Activated T-cell treated with anti-CD3 and anti-CD28 coated beads, Interleukin-2, amount 50 U/mL, for 24 hours (primary cell): Measurements from ENCODE around the gene HELQ.
A peak's percentile ranks its signal among the peaks of the same experiment; 100 is the strongest.
"Not testable (repeated sequence)": the region's sequence is repeated elsewhere in the genome, so short reads cannot be mapped to it uniquely, and the experiment has no call there.

ENCODE experiments used
- DNase-seq: peaks from one replicate; pipeline ENCODE4 v3.0.0-alpha.2; 2020
- H3K27ac Mint-ChIP-seq: 2 replicates; pipeline ENCODE4 v1.8.0; 2020; ENCODE audit warnings: mild to moderate bottlenecking, mixed read lengths
- H3K27me3 Mint-ChIP-seq: 2 replicates; pipeline ENCODE4 v1.8.0; 2020; ENCODE audit warnings: mixed read lengths
- H3K36me3 Mint-ChIP-seq: 2 replicates; pipeline ENCODE4 v1.8.0; 2020; ENCODE audit warnings: low read depth, mixed read lengths
- H3K4me1 Mint-ChIP-seq: 2 replicates; pipeline ENCODE4 v1.8.0; 2020; ENCODE audit warnings: low read depth, mixed read lengths
- H3K4me3 Mint-ChIP-seq: 2 replicates; pipeline ENCODE4 v1.8.0; 2020; ENCODE audit warnings: mild to moderate bottlenecking, moderate library complexity, mixed read lengths
- H3K9me3 Mint-ChIP-seq: 2 replicates; pipeline ENCODE4 v1.8.0; 2020; ENCODE audit warnings: mixed read lengths

HELQ gene

GRCh38 chr4:83455281-83456183, at the start of gene HELQ, which contains the start of gene MRPS18C:
Gene HELQ (minus strand): TSS chr4:83455823. CDS start chr4:83455693, 130 bp downstream.
Gene MRPS18C (plus strand): TSS chr4:83456058. CDS start chr4:83456078, 20 bp downstream.
- peaks cover 94% of the 10 kb centered on the region for H3K36me3 Mint-ChIP-seq
- peaks cover 55% of the 10 kb centered on the region for H3K4me1 Mint-ChIP-seq
- H3K4me3 Mint-ChIP-seq, result peak within 1 kb of the TSS; percentile 98
- peak; percentile 91 for DNase-seq
- H3K27ac Mint-ChIP-seq, result peak within 1 kb of the TSS; percentile 100
- H3K9me3 Mint-ChIP-seq, result no peaks in the 10 kb centered on the region
- H3K27me3 Mint-ChIP-seq, result no peaks in the 10 kb centered on the region

GRCh38 chr4:83504996-83505395, 49.4 kb upstream of the HELQ start:
- Mint-ChIP-seq H3K27ac (no peak overlapping the region), H3K4me3 (no peak overlapping the region), H3K4me1 (peaks cover 16% of the 10 kb centered on the region), H3K9me3 (no peaks in the 10 kb centered on the region), H3K36me3 (no peaks in the 10 kb centered on the region), H3K27me3 (no peaks in the 10 kb centered on the region)
- no peak for DNase-seq

- H3K27ac Mint-ChIP-seq, result peak overlapping the region; percentile 56
- DNase-seq, result no peak
- peaks cover 16% of the 10 kb centered on the region for H3K4me1 Mint-ChIP-seq
- H3K27me3 Mint-ChIP-seq, result no peaks in the 10 kb centered on the region
- no peaks in the 10 kb centered on the region for H3K9me3 Mint-ChIP-seq
- H3K36me3 Mint-ChIP-seq, result no peaks in the 10 kb centered on the region
- no peak overlapping the region for H3K4me3 Mint-ChIP-seq
Measured at GRCh38 chr4:83504503-83504902, 48.9 kb upstream of the HELQ start.

GRCh38 chr4:83503974-83504373, 48.4 kb upstream of the HELQ start:
- Mint-ChIP-seq H3K36me3 (no peaks in the 10 kb centered on the region), H3K4me3 (no peak overlapping the region), H3K27ac (peak overlapping the region; percentile 56), H3K9me3 (no peaks in the 10 kb centered on the region), H3K27me3 (no peaks in the 10 kb centered on the region), H3K4me1 (peaks cover 16% of the 10 kb centered on the region)
- DNase-seq, result no peak

- H3K9me3 Mint-ChIP-seq, H3K27me3 Mint-ChIP-seq, H3K36me3 Mint-ChIP-seq, DNase-seq, H3K27ac Mint-ChIP-seq, H3K4me3 Mint-ChIP-seq: not testable (repeated sequence)
- peaks cover 16% of the 10 kb centered on the region for H3K4me1 Mint-ChIP-seq
Measured at GRCh38 chr4:83501671-83502070, 46.0 kb upstream of the HELQ start.

GRCh38 chr4:83498187-83498586, 42.6 kb upstream of the HELQ start:
- Mint-ChIP-seq H3K27me3 (no peaks in the 10 kb centered on the region), H3K4me1 (no peaks in the 10 kb centered on the region), H3K4me3 (no peak overlapping the region), H3K36me3 (no peaks in the 10 kb centered on the region), H3K27ac (no peak overlapping the region), H3K9me3 (no peaks in the 10 kb centered on the region)
- no peak for DNase-seq

GRCh38 chr4:83496085-83496917, 40.7 kb upstream of the HELQ start:
- not testable (repeated sequence) for H3K9me3 Mint-ChIP-seq, H3K27me3 Mint-ChIP-seq, H3K4me3 Mint-ChIP-seq, DNase-seq, H3K36me3 Mint-ChIP-seq, H3K4me1 Mint-ChIP-seq, H3K27ac Mint-ChIP-seq

GRCh38 chr4:83490876-83491450, 35.3 kb upstream of the HELQ start:
- Mint-ChIP-seq H3K4me1 (peaks cover 2% of the 10 kb centered on the region), H3K9me3 (no peaks in the 10 kb centered on the region), H3K27ac (no peak overlapping the region), H3K27me3 (no peaks in the 10 kb centered on the region), H3K36me3 (no peaks in the 10 kb centered on the region), H3K4me3 (no peak overlapping the region)
- no peak for DNase-seq

GRCh38 chr4:83489711-83490326, 34.2 kb upstream of the HELQ start:
- Mint-ChIP-seq H3K4me1 (peaks cover 6% of the 10 kb centered on the region), H3K27ac (no peak overlapping the region), H3K9me3 (no peaks in the 10 kb centered on the region), H3K4me3 (no peak overlapping the region), H3K36me3 (no peaks in the 10 kb centered on the region), H3K27me3 (no peaks in the 10 kb centered on the region)
- no peak for DNase-seq

GRCh38 chr4:83486457-83487129, 31.0 kb upstream of the HELQ start:
- H3K27ac Mint-ChIP-seq, result peak overlapping the region; percentile 7
- DNase-seq, result no peak
- H3K36me3 Mint-ChIP-seq, result peaks cover 5% of the 10 kb centered on the region
- peaks cover 24% of the 10 kb centered on the region for H3K4me1 Mint-ChIP-seq
- H3K4me3 Mint-ChIP-seq, result no peak overlapping the region
- H3K27me3 Mint-ChIP-seq, result no peaks in the 10 kb centered on the region
- no peaks in the 10 kb centered on the region for H3K9me3 Mint-ChIP-seq

- H3K27me3 Mint-ChIP-seq, result no peaks in the 10 kb centered on the region
- H3K36me3 Mint-ChIP-seq, result peaks cover 13% of the 10 kb centered on the region
- H3K4me3 Mint-ChIP-seq, result peak within 1 kb of the TSS; percentile 93
- H3K27ac Mint-ChIP-seq, result peak within 1 kb of the TSS; percentile 94
- DNase-seq, result peak; percentile 97
- H3K4me1 Mint-ChIP-seq, result peaks cover 27% of the 10 kb centered on the region
- no peaks in the 10 kb centered on the region for H3K9me3 Mint-ChIP-seq
Measured at GRCh38 chr4:83484500-83485461, 29.2 kb upstream of the HELQ start, which contains the start of gene ABRAXAS1. Gene ABRAXAS1 (minus strand): TSS chr4:83485100. CDS start chr4:83485072, 28 bp downstream.

- Mint-ChIP-seq H3K27me3 (no peaks in the 10 kb centered on the region), H3K4me1 (no peaks in the 10 kb centered on the region), H3K9me3 (no peaks in the 10 kb centered on the region), H3K36me3 (peaks cover 69% of the 10 kb centered on the region), H3K4me3 (no peak overlapping the region), H3K27ac (no peak overlapping the region)
- DNase-seq, result no peak
Measured at GRCh38 chr4:83473966-83474365, 18.3 kb upstream of the HELQ start.

GRCh38 chr4:83473423-83473822, 17.8 kb upstream of the HELQ start:
- H3K36me3 Mint-ChIP-seq, result peaks cover 69% of the 10 kb centered on the region
- no peaks in the 10 kb centered on the region for H3K4me1 Mint-ChIP-seq
- no peak overlapping the region for H3K27ac Mint-ChIP-seq
- H3K27me3 Mint-ChIP-seq, result no peaks in the 10 kb centered on the region
- DNase-seq, result no peak
- H3K4me3 Mint-ChIP-seq, result no peak overlapping the region
- no peaks in the 10 kb centered on the region for H3K9me3 Mint-ChIP-seq
